ENCODE measurements around the gene CABLES2. TPM values are rescaled to one million over a fixed set of nuclear protein-coding genes. Genes with fewer than 3 reads are reported as not detected.

CABLES2 gene
- total RNA-seq, 1 experiment from 2014 or later: 8.9 TPM

DNA sequence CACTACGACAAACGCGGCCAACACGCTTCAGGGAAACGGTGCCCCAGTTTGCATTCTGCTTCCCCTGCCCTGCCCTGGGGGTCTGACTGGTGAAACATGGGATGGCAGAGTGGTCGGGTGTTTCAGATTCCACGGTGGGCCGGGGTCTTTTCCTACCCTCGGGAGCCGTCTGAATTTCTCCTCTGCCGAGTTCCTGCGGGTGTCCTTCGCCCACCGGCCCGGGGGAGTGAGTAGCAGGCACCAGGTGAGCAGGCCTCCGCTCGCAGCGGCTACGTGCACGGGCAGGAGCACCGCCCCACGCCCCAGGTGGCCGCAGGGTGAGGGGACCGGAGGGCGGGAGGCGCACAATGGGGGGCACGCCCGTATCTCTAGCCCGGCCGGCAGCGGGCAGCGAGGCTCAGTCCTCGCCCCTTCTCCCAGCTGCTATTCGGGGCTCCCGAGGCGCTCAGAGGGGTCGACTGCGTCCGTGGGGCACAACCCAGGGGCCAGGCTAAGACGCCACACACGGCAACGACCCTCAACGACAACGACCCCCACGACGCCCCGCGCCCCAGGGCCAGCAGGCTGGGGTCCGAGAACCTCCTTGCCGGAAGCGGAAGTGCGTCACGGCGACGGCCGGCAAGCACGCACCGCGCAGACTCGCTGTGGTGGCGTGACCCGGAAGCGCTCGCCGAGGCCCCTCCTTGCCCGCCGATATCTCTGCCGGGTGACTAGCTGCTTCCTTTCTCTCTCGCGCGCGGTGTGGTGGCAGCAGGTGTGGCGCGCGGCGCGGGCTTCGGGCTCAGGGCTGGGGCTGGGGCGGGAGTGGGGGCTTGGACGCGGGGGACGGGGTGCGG lies 20.5 kb downstream of the CABLES2 start, which contains the start of gene RPS21 (continued):
- TF ChIP-seq ZNF274 (IDR thresholded peaks at IDR 0.05; ENCODE audit: low read depth, low read length) (no peak), EGR1 (IDR thresholded peaks at IDR 0.05; ENCODE audit: low read depth) (no peak), POLR2A (IDR thresholded peaks at IDR 0.05; ENCODE audit: borderline replicate concordance, extremely low read depth, insufficient read depth, insufficient read length) (peak; percentile 80), YY1 (IDR thresholded peaks at IDR 0.05; ENCODE audit: extremely low read depth, insufficient replicate concordance, low read depth, low read length) (peak; percentile 29)
- TF ChIP-seq, protein P1, sequence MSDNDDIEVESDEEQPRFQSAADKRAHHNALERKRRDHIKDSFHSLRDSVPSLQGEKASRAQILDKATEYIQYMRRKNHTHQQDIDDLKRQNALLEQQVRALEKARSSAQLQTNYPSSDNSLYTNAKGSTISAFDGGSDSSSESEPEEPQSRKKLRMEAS (IDR thresholded peaks at IDR 0.05): peak; percentile 80

DNA sequence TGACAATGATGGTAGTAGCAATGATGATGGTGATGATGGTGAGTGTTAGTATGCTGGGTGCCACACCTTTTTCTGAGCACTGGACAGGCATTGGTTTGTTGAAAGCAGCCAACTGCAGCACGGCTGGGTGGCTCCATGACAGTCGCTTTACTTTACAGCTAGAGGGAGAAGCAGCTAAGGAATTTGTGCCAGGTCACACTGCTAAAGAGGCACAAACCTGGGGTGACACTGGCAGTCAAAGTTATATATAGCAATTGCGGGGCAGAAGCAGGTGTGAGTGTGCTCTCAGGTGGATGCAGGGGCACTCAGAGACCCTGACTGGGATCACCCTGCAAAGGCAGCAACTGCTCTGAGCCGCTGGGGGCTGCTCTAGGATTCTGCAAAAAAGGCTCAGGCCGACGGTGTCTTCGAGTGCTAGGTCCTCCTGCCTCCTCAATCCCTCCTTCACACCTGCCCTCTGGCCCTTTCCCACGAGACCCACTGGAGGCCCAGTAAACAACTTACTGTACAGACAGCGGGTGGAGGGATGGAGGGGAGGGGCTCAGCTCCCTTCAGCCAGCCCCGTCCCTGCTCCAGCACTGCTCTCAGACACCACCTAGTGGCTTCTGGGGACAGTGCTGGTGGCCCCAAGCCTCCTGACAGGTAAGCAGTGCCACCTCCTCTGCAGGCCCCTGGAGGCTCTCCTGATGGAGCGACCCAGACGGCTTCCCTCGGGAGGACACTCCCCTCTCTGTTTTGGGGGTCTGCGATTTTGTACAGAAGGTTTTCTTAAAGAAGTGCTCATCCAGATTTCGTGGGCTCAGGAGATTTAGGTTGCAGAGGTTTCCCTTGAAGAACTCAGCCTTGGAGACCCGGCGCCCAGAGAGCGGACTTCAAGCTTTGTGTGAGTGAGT lies 24.5 kb downstream of the CABLES2 start:
- Histone ChIP-seq H2AFZ (ENCODE audit: low read depth, low read length, poor library complexity, severe bottlenecking) (no peak overlapping the region), H3K4me1 (ENCODE audit: control insufficient read depth in 1 of 2, insufficient read depth in 2 of 2, low read length in 2 of 2) (peaks cover 21 to 42% of the 10 kb centered on the region in 2 experiments), H3K9ac (ENCODE audit: low read length) (no peak overlapping the region), H4K20me1 (ENCODE audit: insufficient read depth) (no peaks in the 10 kb centered on the region), H3K79me2 (ENCODE audit: insufficient read depth, low read length) (peaks cover 41% of the 10 kb centered on the region), H3K27me3 (ENCODE audit: insufficient read depth, low read length) (no peaks in the 10 kb centered on the region), H3K27ac (ENCODE audit: low read depth, low read length) (peak overlapping the region; percentile 20; the same call in 1 of the 2 replicates), H3K9me3 (ENCODE audit: control insufficient read depth in 1 of 2, insufficient read depth in 1 of 2, low read depth in 1 of 2, low read length in 2 of 2) (no peaks in the 10 kb centered on the region), H3K9me2 (ENCODE audit: insufficient read depth) (no peaks in the 10 kb centered on the region), H3K4me3 (replicated peaks in 1 of 2; ENCODE audit: low read depth in 1 of 2, low read length in 2 of 2) (no peak overlapping the region), H3K36me3 (ENCODE audit: control insufficient read depth in 1 of 2, insufficient read depth in 2 of 2, low read length in 2 of 2) (peaks cover 0 to 9% of the 10 kb centered on the region in 2 experiments; a peak in 2 of 4 replicates), H3K4me2 (ENCODE audit: low read length) (no peak overlapping the region)
- peak; percentile 80 for ATAC-seq
- RAD21 ChIA-PET (ENCODE audit: low non-redundant PET in 1 of 2, low total read pairs in 2 of 2, uncharacterized antibody in 2 of 2, unreplicated experiment in 2 of 2): interaction anchor here in 1 of 2 experiments (0.6 to 1.0 kb wide), 2 partner anchors 54 to 80 kb away, joined by 3 to 8 read pairs; partner anchors contain the start of gene ADRM1
- POLR2A ChIA-PET: interaction anchor here (0.9 to 1.5 kb wide), 3 partner anchors 17 to 82 kb away, joined by 3 to 4 read pairs (median 4); no protein-coding TSS in a partner anchor
- no peak for TF ChIP-seq EGR1 (IDR thresholded peaks at IDR 0.05; ENCODE audit: low read depth)
- peak; percentile 41; the same call in 1 of the 2 replicates for TF ChIP-seq POLR2AphosphoS5 (IDR thresholded peaks at IDR 0.05; ENCODE audit: low read depth, low read length)
- TF ChIP-seq, protein P2, sequence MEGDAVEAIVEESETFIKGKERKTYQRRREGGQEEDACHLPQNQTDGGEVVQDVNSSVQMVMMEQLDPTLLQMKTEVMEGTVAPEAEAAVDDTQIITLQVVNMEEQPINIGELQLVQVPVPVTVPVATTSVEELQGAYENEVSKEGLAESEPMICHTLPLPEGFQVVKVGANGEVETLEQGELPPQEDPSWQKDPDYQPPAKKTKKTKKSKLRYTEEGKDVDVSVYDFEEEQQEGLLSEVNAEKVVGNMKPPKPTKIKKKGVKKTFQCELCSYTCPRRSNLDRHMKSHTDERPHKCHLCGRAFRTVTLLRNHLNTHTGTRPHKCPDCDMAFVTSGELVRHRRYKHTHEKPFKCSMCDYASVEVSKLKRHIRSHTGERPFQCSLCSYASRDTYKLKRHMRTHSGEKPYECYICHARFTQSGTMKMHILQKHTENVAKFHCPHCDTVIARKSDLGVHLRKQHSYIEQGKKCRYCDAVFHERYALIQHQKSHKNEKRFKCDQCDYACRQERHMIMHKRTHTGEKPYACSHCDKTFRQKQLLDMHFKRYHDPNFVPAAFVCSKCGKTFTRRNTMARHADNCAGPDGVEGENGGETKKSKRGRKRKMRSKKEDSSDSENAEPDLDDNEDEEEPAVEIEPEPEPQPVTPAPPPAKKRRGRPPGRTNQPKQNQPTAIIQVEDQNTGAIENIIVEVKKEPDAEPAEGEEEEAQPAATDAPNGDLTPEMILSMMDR (IDR thresholded peaks at IDR 0.05 in 2 of 3, conservative IDR thresholded peaks at IDR 0.05 in 1 of 3; ENCODE audit: borderline replicate concordance in 1 of 3, insufficient read depth in 1 of 3, low read depth in 2 of 3, low read length in 2 of 3): peak; percentile 92 to 96 (median 96)
- peak; percentile 95 for TF ChIP-seq RAD21 (IDR thresholded peaks at IDR 0.05; ENCODE audit: low read depth)
- no TSS peak for BruUV-seq (replicated peaks)
- CTCF ChIA-PET: interaction anchor here (0.6 to 1.9 kb wide), 12 partner anchors 8 to 372 kb away, joined by 4 to 25 read pairs (median 6); partner anchors contain the start of gene ADRM1
- intact Hi-C loops (cut with micrococcal nuclease): loop anchor here (1.0 to 5.0 kb wide), 2 partner anchors 80 to 370 kb away; partner anchors contain the start of gene ADRM1
- peak; percentile 61 for DNase-seq (ENCODE audit: low read depth, low spot score)
